ENCODE data around the gene ZFPM1. TPM values are rescaled to one million over a fixed set of nuclear protein-coding genes. Genes with fewer than 3 reads are reported as not detected.

The ZFPM1 gene
- total and polyA plus RNA-seq, 4 donors, result 0.19 to 12.8 (median 5.3) TPM

DNA sequence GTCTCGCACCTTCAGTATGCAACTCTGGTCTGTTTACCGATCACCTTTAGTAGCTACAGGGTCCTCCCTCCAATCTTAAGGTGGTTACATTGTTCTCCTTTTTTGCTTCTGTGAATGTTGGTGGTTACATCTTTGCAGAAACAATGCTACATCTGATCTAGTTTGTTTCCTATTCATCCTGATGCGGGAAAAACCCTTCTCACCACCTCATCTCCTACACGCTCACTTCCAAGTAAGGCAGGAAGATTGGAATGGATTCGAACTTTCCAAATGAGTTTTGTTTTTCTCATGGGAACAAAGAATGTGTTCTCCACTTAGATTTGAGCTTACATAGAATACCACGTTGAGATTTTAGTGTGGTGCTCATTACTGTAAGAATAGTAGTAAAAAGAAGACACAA is 131.6 kb downstream of the ZFPM1 start:
- Histone ChIP-seq H3K9ac (ENCODE audit: low read depth in 1 of 2, low read length in 2 of 2) (no peak overlapping the region), H3K27ac (ENCODE audit: low read depth in 1 of 2, low read length in 2 of 2) (no peak overlapping the region), H3K4me3 (ENCODE audit: low read depth in 1 of 3, low read length in 3 of 3) (no peak overlapping the region), H3K36me3 (ENCODE audit: control insufficient read depth in 4 of 4, insufficient read depth in 3 of 4, low read depth in 1 of 4, low read length in 3 of 4) (peaks cover 11 to 59% (median 22%) of the 10 kb centered on the region in 4 donors), H3K4me1 (ENCODE audit: control insufficient read depth in 4 of 4, insufficient read depth in 4 of 4, low read length in 3 of 4) (no peaks in the 10 kb centered on the region), H3K9me3 (ENCODE audit: control insufficient read depth in 4 of 4, low read length in 3 of 4) (no peaks in the 10 kb centered on the region), H3K27me3 (ENCODE audit: control insufficient read depth in 4 of 4, insufficient read depth in 4 of 4, low read length in 3 of 4) (no peaks in the 10 kb centered on the region)
- no peak for DNase-seq (ENCODE audit: low spot score)
- TF ChIP-seq HNF4A (conservative IDR thresholded peaks at IDR 0.05) (no peak), SP1 (IDR thresholded peaks at IDR 0.05) (no peak), GABPA (IDR thresholded peaks at IDR 0.05 in 1 of 2, conservative IDR thresholded peaks at IDR 0.05 in 1 of 2) (no peak), FOXA1 (IDR thresholded peaks at IDR 0.05) (no peak), TAF1 (conservative IDR thresholded peaks at IDR 0.05) (no peak), RXRA (IDR thresholded peaks at IDR 0.05) (no peak), ZBTB33 (IDR thresholded peaks at IDR 0.05) (no peak), FOXA2 (IDR thresholded peaks at IDR 0.05) (no peak), HNF4G (IDR thresholded peaks at IDR 0.05) (no peak), RAD21 (IDR thresholded peaks at IDR 0.05) (no peak), NR2F2 (IDR thresholded peaks at IDR 0.05) (no peak)
- TF ChIP-seq, protein P1, sequence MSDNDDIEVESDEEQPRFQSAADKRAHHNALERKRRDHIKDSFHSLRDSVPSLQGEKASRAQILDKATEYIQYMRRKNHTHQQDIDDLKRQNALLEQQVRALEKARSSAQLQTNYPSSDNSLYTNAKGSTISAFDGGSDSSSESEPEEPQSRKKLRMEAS (IDR thresholded peaks at IDR 0.05), result no peak
- TF ChIP-seq, protein P2, sequence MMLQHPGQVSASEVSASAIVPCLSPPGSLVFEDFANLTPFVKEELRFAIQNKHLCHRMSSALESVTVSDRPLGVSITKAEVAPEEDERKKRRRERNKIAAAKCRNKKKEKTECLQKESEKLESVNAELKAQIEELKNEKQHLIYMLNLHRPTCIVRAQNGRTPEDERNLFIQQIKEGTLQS (IDR thresholded peaks at IDR 0.05), result no peak
- 90% methylated on average over 6 of the region's 6 CpGs for WGBS

- Histone ChIP-seq H3K4me3 (ENCODE audit: low read depth in 1 of 3, low read length in 3 of 3) (no peak overlapping the region), H3K36me3 (ENCODE audit: control insufficient read depth in 4 of 4, insufficient read depth in 3 of 4, low read depth in 1 of 4, low read length in 3 of 4) (peaks cover 11 to 59% (median 24%) of the 10 kb centered on the region in 4 donors), H3K27me3 (ENCODE audit: control insufficient read depth in 4 of 4, insufficient read depth in 4 of 4, low read length in 3 of 4) (no peaks in the 10 kb centered on the region), H3K4me1 (ENCODE audit: control insufficient read depth in 4 of 4, insufficient read depth in 4 of 4, low read length in 3 of 4) (no peaks in the 10 kb centered on the region), H3K9me3 (ENCODE audit: control insufficient read depth in 4 of 4, low read length in 3 of 4) (no peaks in the 10 kb centered on the region), H3K27ac (ENCODE audit: low read depth in 1 of 2, low read length in 2 of 2) (no peak overlapping the region), H3K9ac (ENCODE audit: low read depth in 1 of 2, low read length in 2 of 2) (no peak overlapping the region)
- 65% methylated on average over 8 of the region's 8 CpGs for WGBS
- no peak for DNase-seq (ENCODE audit: low spot score)
- TF ChIP-seq ZBTB33 (IDR thresholded peaks at IDR 0.05), result no peak
- TF ChIP-seq GABPA (IDR thresholded peaks at IDR 0.05 in 1 of 2, conservative IDR thresholded peaks at IDR 0.05 in 1 of 2), result no peak
- TF ChIP-seq, protein P3, sequence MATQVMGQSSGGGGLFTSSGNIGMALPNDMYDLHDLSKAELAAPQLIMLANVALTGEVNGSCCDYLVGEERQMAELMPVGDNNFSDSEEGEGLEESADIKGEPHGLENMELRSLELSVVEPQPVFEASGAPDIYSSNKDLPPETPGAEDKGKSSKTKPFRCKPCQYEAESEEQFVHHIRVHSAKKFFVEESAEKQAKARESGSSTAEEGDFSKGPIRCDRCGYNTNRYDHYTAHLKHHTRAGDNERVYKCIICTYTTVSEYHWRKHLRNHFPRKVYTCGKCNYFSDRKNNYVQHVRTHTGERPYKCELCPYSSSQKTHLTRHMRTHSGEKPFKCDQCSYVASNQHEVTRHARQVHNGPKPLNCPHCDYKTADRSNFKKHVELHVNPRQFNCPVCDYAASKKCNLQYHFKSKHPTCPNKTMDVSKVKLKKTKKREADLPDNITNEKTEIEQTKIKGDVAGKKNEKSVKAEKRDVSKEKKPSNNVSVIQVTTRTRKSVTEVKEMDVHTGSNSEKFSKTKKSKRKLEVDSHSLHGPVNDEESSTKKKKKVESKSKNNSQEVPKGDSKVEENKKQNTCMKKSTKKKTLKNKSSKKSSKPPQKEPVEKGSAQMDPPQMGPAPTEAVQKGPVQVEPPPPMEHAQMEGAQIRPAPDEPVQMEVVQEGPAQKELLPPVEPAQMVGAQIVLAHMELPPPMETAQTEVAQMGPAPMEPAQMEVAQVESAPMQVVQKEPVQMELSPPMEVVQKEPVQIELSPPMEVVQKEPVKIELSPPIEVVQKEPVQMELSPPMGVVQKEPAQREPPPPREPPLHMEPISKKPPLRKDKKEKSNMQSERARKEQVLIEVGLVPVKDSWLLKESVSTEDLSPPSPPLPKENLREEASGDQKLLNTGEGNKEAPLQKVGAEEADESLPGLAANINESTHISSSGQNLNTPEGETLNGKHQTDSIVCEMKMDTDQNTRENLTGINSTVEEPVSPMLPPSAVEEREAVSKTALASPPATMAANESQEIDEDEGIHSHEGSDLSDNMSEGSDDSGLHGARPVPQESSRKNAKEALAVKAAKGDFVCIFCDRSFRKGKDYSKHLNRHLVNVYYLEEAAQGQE (IDR thresholded peaks at IDR 0.05), result no peak
- no peak for TF ChIP-seq NR2F2 (IDR thresholded peaks at IDR 0.05)
- no peak for TF ChIP-seq FOXA2 (IDR thresholded peaks at IDR 0.05)
- TF ChIP-seq, protein P1 (IDR thresholded peaks at IDR 0.05), result no peak
- TF ChIP-seq HNF4G (IDR thresholded peaks at IDR 0.05), result no peak
- TF ChIP-seq EGR1 (IDR thresholded peaks at IDR 0.05; ENCODE audit: low read depth in 2 of 2), result no peak
- no peak for TF ChIP-seq RAD21 (IDR thresholded peaks at IDR 0.05)
- no peak for TF ChIP-seq TAF1 (conservative IDR thresholded peaks at IDR 0.05)
- TF ChIP-seq JUND (IDR thresholded peaks at IDR 0.05), result no peak
- TF ChIP-seq CTCF (IDR thresholded peaks at IDR 0.05; ENCODE audit: low read depth, low read length, missing input control), result no peak
- no peak for TF ChIP-seq SP1 (IDR thresholded peaks at IDR 0.05)
Measured at GRCh38 chr16:88585269-88585668, 132.2 kb downstream of the ZFPM1 start.

All from liver (tissue), 9 donors.